RWPE2 (cell line): ENCODE results near the gene DCAF6.

Source experiments
- ATAC-seq: fragments of 200-7000 bp; cut with Tn5 transposase; 3 replicates; pipeline ENCODE4 v1.9.1; 2021; ENCODE audit warnings: low read depth
- DNase-seq: peaks from one replicate; pipeline ENCODE4 v3.0.0-alpha.2; 2020; ENCODE audit warnings: low spot score
- H3K27ac ChIP-seq: fragments of 450-650 bp; 2 replicates; pipeline ENCODE4 v1.5.1; 2017; ENCODE audit warnings: mild to moderate bottlenecking; ENCODE audit not compliant: poor library complexity, severe bottlenecking
- H3K27me3 ChIP-seq: fragments of 250-450 bp; sonication (Bioruptor Pico); 2 replicates; pipeline ENCODE4 v1.5.1; 2021; ENCODE audit warnings: mild to moderate bottlenecking, moderate library complexity; ENCODE audit not compliant: insufficient read depth, poor library complexity, severe bottlenecking
- H3K36me3 ChIP-seq: fragments of 250-450 bp; sonication (Bioruptor Pico); 2 replicates; pipeline ENCODE4 v1.5.1; 2020; ENCODE audit warnings: low read depth, mild to moderate bottlenecking, moderate library complexity
- H3K4me1 ChIP-seq: fragments of 250-450 bp; sonication (Bioruptor Pico); 2 replicates; pipeline ENCODE4 v1.5.1; 2021; ENCODE audit warnings: mild to moderate bottlenecking, moderate library complexity; ENCODE audit not compliant: insufficient read depth, poor library complexity, severe bottlenecking
- H3K4me3 ChIP-seq: fragments of 250-450 bp; sonication (Bioruptor Pico); 2 replicates; pipeline ENCODE4 v1.5.1; 2021; ENCODE audit warnings: mild to moderate bottlenecking, moderate library complexity; ENCODE audit not compliant: severe bottlenecking
- H3K9me3 ChIP-seq: fragments of 250-450 bp; sonication (Bioruptor Pico); 2 replicates; pipeline ENCODE4 v1.5.1; 2021; ENCODE audit warnings: mild to moderate bottlenecking, moderate library complexity; ENCODE audit not compliant: severe bottlenecking
- CTCF ChIP-seq: fragments of 450-650 bp; IDR thresholded peaks from one replicate; pipeline ENCODE4 v1.5.1; 2017; ENCODE audit warnings: mild to moderate bottlenecking, moderate library complexity; ENCODE audit not compliant: poor library complexity, severe bottlenecking

The DCAF6 gene

GRCh38 chr1:167938080-167938636 is 1.7 kb downstream of the DCAF6 start:
- no peak for TF ChIP-seq CTCF
- Histone ChIP-seq H3K36me3 (peaks cover 8% of the 10 kb centered on the region), H3K27me3 (no peaks in the 10 kb centered on the region), H3K4me1 (peaks cover 12% of the 10 kb centered on the region), H3K27ac (peak overlapping the region; percentile 87), H3K9me3 (no peaks in the 10 kb centered on the region), H3K4me3 (peak overlapping the region; percentile 66)
- no peak for DNase-seq
- no peak for ATAC-seq

GRCh38 chr1:167940264-167940663 is 3.8 kb downstream of the DCAF6 start:
- DNase-seq, result no peak
- ATAC-seq, result no peak
- TF ChIP-seq CTCF, result no peak

GRCh38 chr1:167943541-167943940 is 7.1 kb downstream of the DCAF6 start:
- no peak for TF ChIP-seq CTCF
- H3K27me3 ChIP-seq, result no peaks in the 10 kb centered on the region
- no peak overlapping the region for H3K27ac ChIP-seq
- peaks cover 8% of the 10 kb centered on the region for H3K4me1 ChIP-seq
- H3K9me3 ChIP-seq, result no peaks in the 10 kb centered on the region
- no peak for DNase-seq
- H3K36me3 ChIP-seq, result peaks cover 17% of the 10 kb centered on the region
- H3K4me3 ChIP-seq, result no peak overlapping the region
- no peak for ATAC-seq

More at GRCh38 chr1:167940264-167940663, 3.8 kb downstream of the DCAF6 start:
- peaks cover 17% of the 10 kb centered on the region for H3K36me3 ChIP-seq
- H3K4me3 ChIP-seq, result no peak overlapping the region
- H3K27ac ChIP-seq, result no peak overlapping the region
- no peaks in the 10 kb centered on the region for H3K9me3 ChIP-seq
- H3K27me3 ChIP-seq, result no peaks in the 10 kb centered on the region
- H3K4me1 ChIP-seq, result peaks cover 13% of the 10 kb centered on the region

- DNase-seq (no peak), ATAC-seq (no peak)
- H3K27me3 ChIP-seq, result no peaks in the 10 kb centered on the region
- no peak overlapping the region for H3K27ac ChIP-seq
- H3K4me1 ChIP-seq, result peaks cover 10% of the 10 kb centered on the region
- H3K4me3 ChIP-seq, result no peak overlapping the region
- peaks cover 28% of the 10 kb centered on the region for H3K36me3 ChIP-seq
- no peak for TF ChIP-seq CTCF
- H3K9me3 ChIP-seq, result no peaks in the 10 kb centered on the region
These were observed 11.2 kb downstream of the DCAF6 start for GRCh38 chr1:167947733-167948132.

- H3K9me3 ChIP-seq, result no peaks in the 10 kb centered on the region
- no peak overlapping the region for H3K4me3 ChIP-seq
- ATAC-seq (no peak), DNase-seq (no peak)
- H3K4me1 ChIP-seq, result peaks cover 5% of the 10 kb centered on the region
- no peak for TF ChIP-seq CTCF
- no peaks in the 10 kb centered on the region for H3K27me3 ChIP-seq
- peaks cover 35% of the 10 kb centered on the region for H3K36me3 ChIP-seq
- no peak overlapping the region for H3K27ac ChIP-seq
These were observed 13.3 kb downstream of the DCAF6 start for GRCh38 chr1:167949785-167950184.
